Ammon's horn (tissue), 1 donor: ENCODE data around the gene FBXO7.

ENCODE experiments used
- DNase-seq: peaks from one replicate; pipeline ENCODE4 v3.0.0-alpha.2; 2016; ENCODE audit warnings: low spot score

The FBXO7 gene

GRCh38 chr22:32531931-32532819 is 57.6 kb downstream of the FBXO7 start:
- DNase-seq = no peak

- no peak for DNase-seq
Observed at GRCh38 chr22:32532820-32533128, 58.2 kb downstream of the FBXO7 start.

- DNase-seq = no peak
Observed at GRCh38 chr22:32533265-32534111, 58.9 kb downstream of the FBXO7 start.

GRCh38 chr22:32534252-32535235 is 59.9 kb downstream of the FBXO7 start:
- DNase-seq = no peak

GRCh38 chr22:32535531-32536190 is 61.0 kb downstream of the FBXO7 start:
- no peak for DNase-seq

- no peak for DNase-seq
Observed at GRCh38 chr22:32536352-32536751, 61.7 kb downstream of the FBXO7 start.

- no peak for DNase-seq
Observed at GRCh38 chr22:32538521-32538920, 63.9 kb downstream of the FBXO7 start.

- DNase-seq = no peak
Observed at GRCh38 chr22:32539631-32540421, 65.2 kb downstream of the FBXO7 start.

- DNase-seq = no peak
Observed at GRCh38 chr22:32541481-32541880, 66.9 kb downstream of the FBXO7 start.

- DNase-seq = no peak
Observed at GRCh38 chr22:32542066-32542676, 67.6 kb downstream of the FBXO7 start.

GRCh38 chr22:32542677-32543357 is 68.2 kb downstream of the FBXO7 start:
- no peak for DNase-seq

- DNase-seq = no peak
Observed at GRCh38 chr22:32544953-32545558, 70.4 kb downstream of the FBXO7 start.

GRCh38 chr22:32545801-32546200 is 71.2 kb downstream of the FBXO7 start:
- DNase-seq = no peak

- no peak for DNase-seq
Observed at GRCh38 chr22:32546496-32546895, 71.9 kb downstream of the FBXO7 start.

- no peak for DNase-seq
Observed at GRCh38 chr22:32546935-32547334, 72.3 kb downstream of the FBXO7 start.

GRCh38 chr22:32548039-32548438 is 73.4 kb downstream of the FBXO7 start:
- DNase-seq = no peak
